ENCODE results near the gene VAMP7. TPM values are rescaled to one million over a fixed set of nuclear protein-coding genes. Genes with fewer than 3 reads are reported as not detected.

The VAMP7 gene
- total RNA-seq: 38.2 and 49.8 TPM in 2 replicates

GRCh38 chrX:155881158-155881993 lies at the start of gene VAMP7:
Gene VAMP7, plus strand, starts transcription at chrX:155881345. Its CDS starts 8,122 bp downstream, at chrX:155889467.

Other genes starting within 250 kb of the VAMP7 start
- under 0.01 TPM in 1 of 2 replicates, not detected in the other for gene IL9R, start 116.4 kb downstream of the VAMP7 start, total RNA-seq

Measured in uterine smooth muscle cell (primary cell).